Erythroblast (primary cell): ENCODE data around the gene SPDYC.
"Not testable (repeated sequence)": the region's sequence is repeated elsewhere in the genome, so short reads cannot be mapped to it uniquely, and the experiment has no call there.

Source experiments
- DNase-seq, 2 experiments: peaks; one replicate each; lab custom pipeline; 2025; lab: John Stamatoyannopoulos, UW
- GATA1 ChIP-seq: IDR thresholded peaks from 2 replicates; pipeline ENCODE4 v1.6.1; 2011; ENCODE audit warnings: low read depth, mild to moderate bottlenecking, control low read depth, low read length, moderate library complexity
- POLR2A ChIP-seq: IDR thresholded peaks from 2 replicates; pipeline ENCODE4 v1.6.1; 2011; ENCODE audit warnings: mild to moderate bottlenecking, low read length

The SPDYC gene

GRCh38 chr11:65147352-65148075 is 22.5 kb upstream of the SPDYC start:
- TF ChIP-seq GATA1, result no peak
- no peak for TF ChIP-seq POLR2A
- DNase-seq, result no peak

- TF ChIP-seq GATA1 (no peak), POLR2A (no peak)
- no peak for DNase-seq
Observed at GRCh38 chr11:65148657-65149056, 21.4 kb upstream of the SPDYC start.

- DNase-seq, result not testable (repeated sequence)
Observed at GRCh38 chr11:65150131-65150508, 19.9 kb upstream of the SPDYC start.

GRCh38 chr11:65150509-65151299 is 19.3 kb upstream of the SPDYC start:
- TF ChIP-seq POLR2A (peak; percentile 80), GATA1 (no peak)
- peak; percentile 85 to 95 for DNase-seq

GRCh38 chr11:65151331-65151899 is 18.6 kb upstream of the SPDYC start:
- DNase-seq, result no peak
- TF ChIP-seq GATA1 (no peak), POLR2A (no peak)

GRCh38 chr11:65152122-65152521 is 17.9 kb upstream of the SPDYC start:
- TF ChIP-seq GATA1 (no peak), POLR2A (no peak)
- no peak for DNase-seq

- no peak for TF ChIP-seq POLR2A
- no peak for TF ChIP-seq GATA1
- DNase-seq, result no peak
Observed at GRCh38 chr11:65156256-65156655, 13.8 kb upstream of the SPDYC start.

- DNase-seq, result no peak
- no peak for TF ChIP-seq POLR2A
- TF ChIP-seq GATA1, result no peak
Observed at GRCh38 chr11:65156926-65157325, 13.1 kb upstream of the SPDYC start.

GRCh38 chr11:65157336-65157735 is 12.7 kb upstream of the SPDYC start:
- TF ChIP-seq POLR2A, result no peak
- TF ChIP-seq GATA1, result no peak
- DNase-seq, result no peak

GRCh38 chr11:65159012-65159411 is 11.0 kb upstream of the SPDYC start:
- no peak for TF ChIP-seq POLR2A
- no peak for TF ChIP-seq GATA1
- DNase-seq, result no peak

- no peak for DNase-seq
- no peak for TF ChIP-seq GATA1
- TF ChIP-seq POLR2A, result no peak
Observed at GRCh38 chr11:65160643-65161042, 9.4 kb upstream of the SPDYC start.

GRCh38 chr11:65163684-65164083 is 6.3 kb upstream of the SPDYC start:
- TF ChIP-seq POLR2A (no peak), GATA1 (no peak)
- DNase-seq, result no peak

- no peak for DNase-seq
- TF ChIP-seq POLR2A (no peak), GATA1 (no peak)
Observed at GRCh38 chr11:65165410-65166317, 4.4 kb upstream of the SPDYC start.

GRCh38 chr11:65166893-65167292 is 3.1 kb upstream of the SPDYC start:
- no peak for DNase-seq
- TF ChIP-seq GATA1, result no peak
- TF ChIP-seq POLR2A, result no peak
